ENCODE data around the gene PAPOLG. TPM values are rescaled to one million over a fixed set of nuclear protein-coding genes. Genes with fewer than 3 reads are reported as not detected.
"Not testable (repeated sequence)": the region's sequence is repeated elsewhere in the genome, so short reads cannot be mapped to it uniquely, and the experiment has no call there.

PAPOLG gene
- polyA plus RNA-seq, 1 donor: 26.9 TPM

DNA sequence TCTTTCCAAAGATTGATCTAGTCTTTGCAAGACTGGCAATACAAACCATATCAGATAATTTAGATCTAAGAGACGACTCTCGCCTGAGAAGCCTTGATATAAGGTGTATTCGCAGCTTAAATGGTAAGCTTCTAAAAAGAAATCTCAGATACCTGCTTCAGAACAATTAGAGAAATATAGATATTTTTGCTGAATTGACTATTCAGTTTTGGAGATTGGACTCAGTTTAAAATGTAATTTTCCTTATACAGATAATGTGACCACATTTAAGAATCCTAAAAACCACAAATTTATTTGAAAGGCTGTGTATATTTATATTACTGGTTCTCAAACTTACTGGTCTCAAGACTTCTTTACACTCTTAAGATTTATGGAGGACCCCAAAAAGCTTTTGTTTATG, 15.4 kb downstream of the PAPOLG start:
- DNase-seq: no peak

DNA sequence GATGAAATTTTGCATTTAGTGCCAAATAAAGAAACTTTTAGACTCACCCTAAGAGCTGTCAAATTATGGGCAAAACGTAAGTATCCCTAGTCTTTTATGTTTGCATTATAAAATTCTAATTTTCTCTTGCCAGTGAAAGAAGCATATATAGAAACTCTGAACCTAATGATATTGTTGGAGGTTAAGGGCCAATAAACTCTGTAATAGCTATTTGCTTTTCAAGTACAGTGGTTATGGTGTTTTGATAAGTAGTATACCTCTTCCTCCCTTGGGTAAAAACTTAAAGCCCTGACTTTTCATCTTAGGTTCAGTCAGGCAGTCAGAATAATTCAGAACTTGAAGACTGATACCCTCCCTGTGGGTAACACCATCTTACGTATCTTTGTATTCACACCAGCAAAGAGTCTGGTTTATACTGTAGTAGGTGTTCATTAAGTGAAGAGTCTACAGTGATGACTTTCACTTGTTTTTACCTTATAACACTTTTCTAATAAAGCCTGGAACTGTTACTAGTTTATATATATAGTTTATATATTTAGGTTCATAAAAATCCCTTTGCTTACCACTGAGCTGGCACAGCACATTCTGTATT, 19.1 kb downstream of the PAPOLG start:
- no peak for DNase-seq

DNA sequence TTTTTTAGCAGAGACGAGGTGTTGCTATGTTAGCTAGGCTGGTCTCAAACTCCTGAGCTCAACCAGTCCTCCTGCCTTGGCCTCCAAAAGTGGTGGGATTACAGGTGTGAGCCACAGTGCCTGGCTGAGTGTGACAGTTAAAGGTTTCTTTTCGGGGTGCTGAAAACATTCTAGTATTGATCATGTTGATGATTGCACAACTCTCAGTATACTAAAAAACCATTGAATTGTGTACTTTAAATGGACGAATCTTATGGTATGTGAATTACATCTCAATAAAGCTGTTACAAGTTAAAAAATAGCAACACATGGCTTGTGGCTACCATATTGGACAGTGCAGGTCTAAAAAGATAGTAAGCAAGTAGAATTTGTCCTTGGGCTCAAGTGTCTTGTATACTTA, 22.3 kb downstream of the PAPOLG start:
- no peak for DNase-seq

DNA sequence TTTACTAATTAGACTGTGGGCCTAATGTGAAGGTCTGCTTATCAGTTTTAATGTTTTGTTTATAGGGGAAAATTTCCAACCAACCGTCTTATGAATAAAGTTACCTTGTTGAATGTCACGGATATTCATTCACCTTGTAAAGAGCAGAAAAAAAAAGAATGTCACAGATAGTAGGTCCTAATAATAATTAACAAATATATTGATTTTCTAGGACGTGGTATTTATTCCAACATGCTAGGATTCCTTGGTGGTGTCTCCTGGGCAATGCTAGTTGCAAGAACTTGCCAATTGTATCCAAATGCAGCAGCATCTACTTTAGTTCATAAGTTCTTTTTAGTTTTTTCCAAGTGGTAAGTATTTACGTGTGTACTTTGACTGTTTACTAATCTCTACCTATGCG, 23.4 kb downstream of the PAPOLG start:
- no peak for DNase-seq

DNA sequence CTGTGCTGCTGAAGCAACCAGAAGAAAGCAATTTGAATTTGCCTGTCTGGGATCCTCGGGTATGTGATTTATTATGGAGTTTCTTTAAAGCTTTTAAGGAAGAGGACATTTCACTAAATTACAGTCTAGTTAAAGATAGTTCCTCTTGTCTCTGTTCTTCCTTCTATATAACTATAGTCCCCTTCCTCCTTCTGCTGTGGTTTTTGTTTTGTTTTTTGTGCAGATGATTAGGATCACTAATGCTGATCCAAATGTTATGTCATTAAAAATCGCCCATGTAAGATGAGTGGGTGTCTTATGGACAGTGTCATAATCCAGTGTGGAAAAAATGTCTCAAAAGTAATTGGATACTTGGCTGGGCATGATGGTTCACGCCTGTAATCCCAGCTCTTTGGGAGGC, 24.7 kb downstream of the PAPOLG start:
- DNase-seq: no peak

DNA sequence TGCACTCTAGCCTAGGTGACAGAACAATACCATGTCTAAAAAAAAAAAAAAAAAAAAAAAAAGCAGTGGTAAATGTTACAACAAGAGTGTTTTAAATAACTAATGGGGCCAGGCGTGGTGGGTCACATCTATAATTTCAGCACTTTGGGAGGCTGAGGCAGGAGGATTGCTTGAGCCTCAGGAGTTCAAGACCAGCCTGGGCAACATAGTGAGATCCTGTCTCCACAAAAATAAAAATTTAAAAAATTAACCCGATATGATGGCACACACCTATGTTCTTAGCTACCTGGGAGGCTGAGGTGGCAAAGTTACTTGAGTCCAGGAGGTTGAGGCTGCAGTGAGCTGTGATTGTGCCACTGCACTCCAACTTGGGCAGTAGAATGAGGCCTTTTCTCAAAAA, 37.1 kb downstream of the PAPOLG start:
- no peak for DNase-seq

DNA sequence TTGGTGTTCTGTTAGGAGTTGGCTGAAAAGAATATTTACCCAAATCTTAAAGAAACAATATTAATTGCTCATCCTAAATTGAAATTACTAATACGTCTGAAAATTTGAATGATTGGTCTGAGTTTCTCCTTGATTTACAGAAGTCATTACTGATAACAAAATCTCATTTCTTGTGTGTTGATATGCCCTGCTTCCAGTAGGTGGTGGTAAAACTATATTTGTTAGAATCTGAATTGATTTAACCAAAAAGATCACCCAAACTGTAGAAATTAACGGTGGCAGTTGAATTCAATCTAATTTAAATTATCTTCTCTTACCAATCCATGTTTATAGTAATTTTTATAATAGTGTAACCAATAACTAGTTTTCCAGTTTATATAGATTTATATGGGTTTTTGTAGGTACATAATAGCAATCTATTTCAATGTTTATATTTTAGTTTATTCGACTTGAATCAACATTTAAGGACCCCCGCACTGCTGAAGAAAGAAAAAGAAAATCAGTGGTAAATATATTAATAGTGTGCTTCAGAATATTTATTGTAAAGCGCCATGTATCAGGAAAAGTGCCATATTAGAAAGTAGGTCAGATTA, 38.3 kb downstream of the PAPOLG start:
- DNase-seq: no peak

DNA sequence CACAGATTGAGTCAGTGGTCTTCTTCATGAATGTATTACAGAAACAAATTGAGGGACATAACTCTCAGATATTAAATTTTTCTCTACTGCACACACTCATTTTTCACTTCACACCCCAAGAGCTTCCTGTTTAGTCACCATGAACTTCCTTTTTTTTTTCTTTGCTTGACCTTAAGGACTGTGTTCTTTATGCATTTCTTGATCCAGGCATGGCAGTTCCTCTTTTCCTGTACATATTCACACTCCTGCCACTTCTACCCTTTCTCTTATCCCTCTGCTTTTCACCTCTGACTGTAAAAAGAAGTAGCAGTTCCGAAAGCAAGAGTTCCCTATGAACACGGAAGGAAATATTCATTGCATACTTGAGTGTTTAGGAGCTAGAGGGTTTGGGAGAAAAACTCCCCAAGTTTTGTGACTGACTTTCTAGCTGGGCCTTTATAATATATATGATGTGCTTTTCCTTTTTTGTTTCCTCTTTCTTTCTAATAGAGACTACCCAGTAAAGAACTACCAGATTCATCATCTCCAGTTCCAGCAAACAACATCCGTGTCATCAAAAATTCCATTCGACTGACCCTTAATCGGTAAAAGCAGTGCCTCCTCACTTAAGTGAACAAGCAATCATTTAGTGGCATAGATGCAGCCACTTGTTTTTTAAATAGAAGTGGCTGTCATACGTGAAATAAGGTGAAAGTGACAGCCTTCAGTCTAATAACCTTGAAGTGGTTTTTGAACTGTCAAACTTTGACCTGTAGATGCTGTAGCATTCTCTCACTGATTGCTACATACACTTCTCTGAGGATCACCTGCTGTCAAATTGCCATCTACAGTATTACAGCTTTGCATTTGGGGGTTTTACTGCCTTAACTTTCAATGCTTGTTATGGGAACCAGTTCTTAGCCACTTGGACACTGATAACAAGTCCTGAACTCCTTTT, 40.8 kb downstream of the PAPOLG start:
- no peak for DNase-seq

DNA sequence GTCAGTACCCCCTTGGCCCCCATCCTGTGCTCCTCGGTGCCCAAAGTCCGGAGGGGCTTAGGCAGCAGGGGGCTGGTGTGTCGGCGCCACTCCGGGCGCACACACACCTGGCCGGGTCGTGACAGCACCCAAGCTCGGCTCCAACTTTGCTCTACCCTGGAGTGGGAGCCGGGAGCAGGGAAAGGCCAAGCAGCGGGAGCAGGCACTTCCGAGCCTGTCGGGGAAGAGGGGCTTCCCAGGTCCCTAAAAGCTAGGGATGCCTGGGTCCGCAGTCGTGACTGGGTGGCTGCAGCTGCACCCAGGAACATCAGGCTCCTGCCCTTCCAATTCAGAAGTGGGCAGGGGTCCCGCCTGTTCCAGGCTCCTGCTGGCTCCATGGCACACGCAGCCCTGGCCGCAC, 48.4 kb downstream of the PAPOLG start:
- DNase-seq: no peak

DNA sequence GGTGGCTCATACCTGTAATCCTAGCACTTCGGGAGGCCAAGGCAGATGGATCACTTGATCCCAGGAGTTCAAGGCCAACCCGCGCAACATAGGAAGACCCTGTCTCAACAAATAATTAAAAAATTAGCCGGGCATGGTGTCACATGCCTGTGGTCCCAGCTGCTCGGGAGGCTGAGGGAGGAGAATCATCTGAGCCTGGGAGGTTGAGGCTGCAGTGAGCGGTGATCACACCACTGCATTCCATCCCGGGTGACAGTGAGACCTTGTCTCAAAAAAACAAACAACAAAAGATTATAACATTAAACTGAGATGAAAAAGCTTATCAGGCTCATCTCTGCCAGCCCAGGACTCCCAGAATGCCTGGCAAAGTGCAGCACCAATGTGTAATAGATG, 50.5 kb downstream of the PAPOLG start:
- no peak for DNase-seq

DNA sequence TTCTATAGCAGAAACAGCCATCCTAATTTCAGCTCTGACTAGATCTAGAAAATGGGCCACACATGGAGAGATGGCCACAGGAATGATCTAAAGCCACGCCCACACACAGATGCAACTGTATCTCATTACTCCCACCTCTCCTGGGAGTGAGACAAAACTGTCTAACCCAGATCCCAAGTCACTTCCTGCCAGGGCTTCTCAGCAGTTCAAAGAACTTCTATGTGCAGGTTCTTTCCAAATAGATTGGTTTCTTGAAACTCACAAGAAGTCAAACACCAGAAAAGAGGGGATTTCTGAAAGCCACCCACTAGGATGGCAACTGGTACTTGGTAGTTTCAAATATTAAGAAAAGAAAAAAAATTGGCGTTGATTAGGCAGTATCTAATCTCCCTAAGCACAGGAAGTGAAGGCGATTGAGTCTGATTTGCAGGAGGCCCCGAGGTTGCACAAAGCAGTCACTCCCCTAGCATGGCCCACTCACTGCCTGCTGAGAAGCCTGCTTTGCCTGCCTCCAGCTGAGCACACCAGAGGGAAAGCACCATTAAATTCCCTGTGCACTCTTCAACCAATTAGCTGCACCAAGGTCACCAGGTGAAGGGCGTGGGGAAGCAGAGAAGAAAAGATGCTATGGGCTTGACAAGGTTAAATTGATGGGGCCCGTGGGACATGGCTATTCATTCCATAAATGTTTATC, 51.1 kb downstream of the PAPOLG start:
- no peak for DNase-seq

DNA sequence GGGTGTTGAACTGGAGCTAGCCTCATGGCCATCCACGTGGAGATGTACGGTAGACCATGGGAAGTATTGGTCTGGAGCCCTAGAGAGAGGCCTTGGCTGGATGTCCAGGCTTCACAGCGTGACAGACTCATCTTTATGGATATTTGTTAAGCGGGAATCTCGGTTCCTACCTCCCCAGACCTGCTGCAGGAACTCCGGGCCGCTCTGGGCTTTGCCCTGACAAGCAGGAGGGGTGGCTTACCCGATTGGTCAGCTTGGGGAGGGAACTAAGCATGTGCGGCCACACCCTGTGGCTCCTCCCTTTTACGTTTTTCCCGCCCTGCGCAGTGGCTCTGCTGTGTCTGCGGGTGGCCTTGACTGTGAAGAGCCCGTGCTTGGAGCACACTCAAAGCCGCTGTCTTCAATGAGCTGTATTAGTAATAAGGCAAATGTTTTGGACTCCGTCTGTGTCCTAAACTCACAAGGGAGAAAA, 52.3 kb downstream of the PAPOLG start:
- no peak for DNase-seq

DNA sequence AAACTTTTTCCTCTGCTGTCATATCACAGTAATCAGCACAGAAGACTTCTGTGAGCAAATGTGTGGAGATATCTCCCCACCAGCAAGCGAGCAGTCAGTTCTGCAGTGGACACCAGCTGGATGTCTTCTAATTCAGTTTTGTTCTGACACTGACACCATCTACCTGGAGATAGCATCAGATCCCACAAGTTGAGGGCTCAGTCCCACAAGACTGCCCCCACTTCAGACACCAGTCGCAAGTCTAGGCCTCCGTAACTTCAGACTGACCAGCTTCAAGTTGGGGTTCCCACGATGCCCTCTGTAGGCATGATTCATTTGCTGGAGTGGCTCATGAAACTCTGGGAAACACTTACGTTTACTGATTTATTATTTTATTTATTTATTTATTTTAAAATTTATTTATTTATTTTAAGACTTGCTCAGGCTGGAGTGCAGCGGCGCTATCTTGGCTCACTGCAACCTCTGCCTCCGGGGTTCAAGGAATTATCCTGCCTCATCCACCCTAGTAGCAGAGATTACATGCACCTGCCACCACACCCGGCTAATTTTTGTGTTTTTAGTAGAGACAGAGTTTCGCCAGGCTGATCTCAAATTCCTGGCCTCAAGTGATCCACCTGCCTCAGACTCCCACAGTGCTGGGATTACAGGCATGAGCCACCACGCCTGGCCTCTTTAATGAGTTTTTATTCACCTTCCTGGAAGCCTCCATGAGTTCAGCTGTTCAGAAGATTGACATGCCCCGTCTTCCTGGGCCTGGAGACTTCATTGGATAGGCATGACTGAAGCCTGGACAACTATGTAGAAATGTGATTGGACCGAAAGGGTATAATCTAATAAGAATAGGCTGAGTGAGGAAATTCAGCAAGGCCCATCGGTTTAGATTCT, 55.7 kb downstream of the PAPOLG start:
- no peak for DNase-seq

DNA sequence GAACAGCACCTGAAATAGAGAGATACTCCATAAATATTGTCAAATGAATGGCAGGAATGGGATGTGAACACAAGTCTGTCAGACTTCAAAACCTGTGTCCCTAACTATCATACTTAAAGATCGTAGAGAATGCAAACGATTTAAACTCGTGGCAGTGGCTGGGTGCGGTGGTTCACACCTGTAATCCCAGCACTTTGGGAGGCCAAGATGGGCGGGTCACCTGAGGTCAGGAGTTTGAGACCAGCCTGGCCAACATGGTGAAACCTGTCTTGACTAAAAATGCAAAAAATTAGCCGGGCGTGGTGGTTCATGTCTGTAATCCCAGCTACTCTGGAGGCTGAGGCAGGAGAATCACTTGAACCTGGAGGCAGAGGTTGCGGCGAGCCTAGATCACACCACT, 61.1 kb downstream of the PAPOLG start:
- not testable (repeated sequence) for DNase-seq

DNA sequence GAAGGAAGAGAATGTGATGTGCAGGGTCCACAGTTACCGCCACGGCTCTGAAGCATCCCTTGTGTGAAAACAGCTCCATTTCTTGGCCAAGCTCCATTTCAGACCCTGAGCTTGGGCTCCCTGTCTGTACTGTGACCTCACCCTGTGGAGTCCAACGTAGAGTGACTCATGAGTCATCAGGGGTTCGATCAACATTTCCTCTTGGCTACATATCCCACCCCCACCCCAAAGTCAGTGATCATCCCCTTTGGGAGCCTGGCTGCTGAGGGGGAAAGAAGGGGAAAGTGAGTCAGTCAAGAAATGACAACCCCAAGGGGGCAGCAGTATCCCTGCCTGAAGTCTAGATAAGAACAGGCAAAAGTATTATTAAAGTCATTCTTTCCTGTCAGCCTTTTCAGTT, 62.2 kb downstream of the PAPOLG start:
- no peak for DNase-seq

DNA sequence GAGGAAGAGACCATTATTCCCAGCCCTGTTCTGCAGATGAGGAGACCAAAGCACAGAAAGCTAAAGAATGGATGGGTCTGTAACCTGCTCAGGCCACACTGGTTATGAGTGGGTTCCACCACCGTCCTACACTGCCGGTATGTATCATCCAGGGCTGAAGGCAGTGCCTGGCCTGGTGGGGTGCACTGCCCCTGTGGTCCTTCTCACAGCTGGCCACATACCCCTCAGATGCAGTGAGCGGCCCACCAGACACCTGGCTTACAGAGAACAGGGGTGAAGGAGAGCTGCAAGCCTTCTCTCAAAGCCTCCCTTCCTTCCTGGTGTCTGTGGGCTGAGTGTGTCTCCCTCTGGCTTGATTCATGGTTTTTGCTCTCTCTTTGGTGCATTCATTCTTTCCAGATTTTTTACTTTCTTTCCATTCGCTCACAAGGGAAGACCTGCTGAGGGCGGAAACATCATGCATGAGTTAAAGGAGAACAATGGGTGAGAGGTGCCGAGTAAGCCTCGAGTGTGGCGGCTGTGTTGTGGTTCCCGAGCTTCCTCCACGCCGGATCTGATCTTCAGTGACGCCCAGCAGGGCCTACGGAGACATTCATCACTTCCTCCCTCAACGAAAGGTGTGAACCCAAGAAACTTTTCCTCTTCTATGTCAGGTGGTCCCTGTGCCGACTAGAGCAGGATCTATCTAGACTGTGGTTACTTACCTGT, 63.2 kb downstream of the PAPOLG start:
- no peak for DNase-seq

DNA sequence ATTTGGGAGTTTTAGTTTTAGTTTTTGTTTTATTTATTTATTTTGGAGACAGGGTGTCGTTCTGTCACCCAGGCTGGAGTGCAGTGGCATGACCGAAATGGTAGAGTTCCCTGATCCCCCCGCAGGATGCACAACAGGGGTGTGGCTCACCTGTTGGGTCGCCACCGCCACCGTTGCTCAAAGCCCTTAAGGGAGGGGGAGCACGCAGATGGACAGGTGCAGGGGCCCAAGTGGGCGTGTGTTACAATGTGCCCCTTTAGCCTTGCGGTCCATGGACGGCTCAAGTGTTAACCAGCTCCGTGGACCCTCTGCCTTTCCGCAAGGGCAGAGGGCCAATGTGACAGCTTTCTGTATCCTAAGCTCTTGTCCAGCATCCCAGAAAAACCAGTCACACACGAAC, 63.9 kb downstream of the PAPOLG start:
- no peak for DNase-seq

DNA sequence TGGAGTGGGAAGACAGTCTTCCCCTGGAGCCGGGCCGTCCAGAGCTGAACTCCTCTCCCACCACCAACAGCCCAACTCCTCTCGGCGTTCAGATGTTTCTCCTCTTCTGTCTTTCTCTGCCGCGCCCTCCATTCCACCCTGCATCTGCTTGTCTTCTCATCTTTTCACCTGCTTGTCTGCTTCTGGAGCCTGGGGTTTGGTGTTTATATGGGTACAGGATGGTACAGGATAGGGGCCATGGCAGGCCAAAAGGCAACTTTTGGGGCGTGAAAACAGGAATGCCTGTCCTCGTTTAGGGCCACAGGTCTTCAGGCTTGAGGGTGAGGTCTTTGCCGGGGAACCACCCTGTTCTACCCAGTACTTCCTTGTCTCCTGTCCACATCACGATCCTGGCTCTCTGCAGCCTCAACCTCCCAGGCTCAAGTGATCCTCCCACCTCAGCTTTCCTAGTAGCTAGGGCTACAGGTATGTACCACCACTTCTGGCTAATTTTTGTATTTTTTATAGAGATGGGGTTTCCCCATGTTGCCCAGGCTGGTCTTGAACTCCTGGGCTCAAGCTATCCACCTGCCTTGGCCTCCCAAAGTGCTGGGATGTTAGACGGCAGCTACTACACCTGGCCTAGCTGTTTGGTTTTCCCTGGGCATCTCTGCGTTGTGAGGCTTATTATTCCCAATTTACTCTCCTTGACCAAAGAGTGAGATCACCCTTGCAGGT, 64.5 kb downstream of the PAPOLG start:
- DNase-seq: no peak

DNA sequence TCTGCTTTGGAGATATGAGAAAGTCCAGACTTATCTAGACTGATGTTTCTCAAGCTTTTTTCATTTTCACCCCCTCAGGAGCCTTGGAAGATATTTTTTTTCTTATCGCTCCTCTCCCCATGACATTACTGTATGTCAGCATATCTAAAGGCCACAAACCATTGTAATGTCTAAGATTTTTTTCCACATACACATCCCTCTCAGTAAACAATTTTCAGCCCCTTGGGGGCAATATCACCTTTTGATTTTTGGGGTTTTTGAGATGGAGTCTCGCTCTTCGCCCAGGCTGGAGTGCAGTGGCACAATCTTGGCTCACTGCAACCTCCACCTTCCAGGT, 65.0 kb downstream of the PAPOLG start:
- no peak for DNase-seq

DNA sequence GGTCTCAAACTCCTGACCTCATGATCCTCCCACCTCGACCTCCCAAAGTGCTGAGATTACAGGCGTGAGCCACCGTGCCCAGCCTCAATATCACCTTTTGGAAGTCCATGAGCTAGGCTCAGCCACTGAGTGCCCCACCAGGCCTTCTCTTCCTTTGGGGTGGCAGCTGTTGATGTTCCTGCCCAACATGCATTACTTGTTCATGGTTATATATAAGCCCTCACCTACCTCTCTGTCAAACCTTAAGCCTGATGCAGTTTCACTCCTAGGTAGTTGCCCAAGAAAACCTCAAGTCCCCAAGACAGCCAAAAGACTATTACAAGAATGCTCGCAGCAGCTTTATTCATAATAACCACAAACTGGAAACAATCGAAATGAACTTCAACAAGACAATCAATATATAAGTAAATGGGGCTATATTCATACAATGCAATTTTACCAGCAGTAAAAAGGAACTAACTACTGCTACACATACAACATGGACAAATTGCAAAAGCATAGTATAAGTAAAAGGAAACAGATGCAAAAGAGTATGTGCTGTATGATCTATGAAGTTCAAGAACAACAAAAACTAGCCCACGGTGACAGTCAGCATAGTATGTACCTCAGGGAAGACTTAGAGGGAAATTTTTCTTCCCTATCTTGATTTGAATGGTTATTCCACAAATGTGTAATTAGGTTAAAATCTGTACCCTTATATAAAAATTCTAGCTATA, 65.7 kb downstream of the PAPOLG start:
- no peak for DNase-seq

All from left kidney (tissue), 2 donors.